GM19193 (cell line): ENCODE results near the gene RBM41.

Experiments used
- POLR2A ChIP-seq: IDR thresholded peaks from 4 replicates; pipeline ENCODE4 v1.6.1; 2011; ENCODE audit not compliant: insufficient read depth, insufficient read length; ENCODE audit errors: extremely low read depth

The RBM41 gene

GRCh38 chrX:107054978-107055377 is 63.6 kb downstream of the RBM41 start:
- no peak for TF ChIP-seq POLR2A

GRCh38 chrX:107050195-107050709 is 68.4 kb downstream of the RBM41 start:
- TF ChIP-seq POLR2A, result no peak

- TF ChIP-seq POLR2A, result no peak
Measured at GRCh38 chrX:107047622-107048021, 71.0 kb downstream of the RBM41 start.

- TF ChIP-seq POLR2A, result no peak
Measured at GRCh38 chrX:107029752-107030151, 88.9 kb downstream of the RBM41 start.

GRCh38 chrX:107025545-107025944 is 93.1 kb downstream of the RBM41 start:
- TF ChIP-seq POLR2A, result no peak

GRCh38 chrX:107014936-107015335 is 103.7 kb downstream of the RBM41 start:
- TF ChIP-seq POLR2A, result no peak
